H9 (cell line): ENCODE results near the gene RHOH. TPM values are rescaled to one million over a fixed set of nuclear protein-coding genes. Genes with fewer than 3 reads are reported as not detected.

ENCODE experiments used
- DNase-seq: peaks from one replicate; pipeline ENCODE4 v3.0.0-alpha.2; 2017
- H2AFZ ChIP-seq: one replicate; pipeline ENCODE4 v1.6.1; 2013; ENCODE audit warnings: mild to moderate bottlenecking, low read length, control low read depth, moderate library complexity
- H2AK5ac ChIP-seq: 2 replicates; pipeline ENCODE4 v1.6.1; 2013; ENCODE audit warnings: low read length, control low read depth, mixed read lengths; ENCODE audit not compliant: insufficient read length
- H2BK120ac ChIP-seq: one replicate; pipeline ENCODE4 v1.6.1; 2013; ENCODE audit warnings: low read depth, mild to moderate bottlenecking, low read length, control low read depth, inconsistent platforms; ENCODE audit not compliant: poor library complexity, severe bottlenecking
- H2BK12ac ChIP-seq: 2 replicates; pipeline ENCODE4 v1.6.1; 2013; ENCODE audit warnings: low read length, control low read depth, mixed read lengths, low read depth; ENCODE audit not compliant: insufficient read length
- H2BK15ac ChIP-seq: 2 replicates; pipeline ENCODE4 v1.6.1; 2013; ENCODE audit warnings: low read depth, low read length, control low read depth
- H2BK20ac ChIP-seq: one replicate; pipeline ENCODE4 v1.6.1; 2013; ENCODE audit warnings: low read depth, mild to moderate bottlenecking, low read length, control low read depth, inconsistent platforms; ENCODE audit not compliant: poor library complexity, severe bottlenecking
- H2BK5ac ChIP-seq: 2 replicates; pipeline ENCODE4 v1.6.1; 2013; ENCODE audit warnings: low read length, control low read depth, mixed read lengths; ENCODE audit not compliant: insufficient read length
- H3K14ac ChIP-seq: 2 replicates; pipeline ENCODE4 v1.6.1; 2013; ENCODE audit warnings: low read length, control low read depth; ENCODE audit not compliant: insufficient read depth
- H3K18ac ChIP-seq: 2 replicates; pipeline ENCODE4 v1.6.1; 2013; ENCODE audit warnings: low read depth, mild to moderate bottlenecking, mixed read lengths, low read length, control low read depth; ENCODE audit not compliant: insufficient read length
- H3K23ac ChIP-seq: 2 replicates; pipeline ENCODE4 v1.6.1; 2013; ENCODE audit warnings: low read length, control low read depth, mixed read lengths, low read depth; ENCODE audit not compliant: insufficient read length
- H3K23me2 ChIP-seq: 2 replicates; pipeline ENCODE4 v1.6.1; 2013; ENCODE audit warnings: low read depth, mild to moderate bottlenecking, mixed read lengths, low read length, control low read depth; ENCODE audit not compliant: insufficient read length, poor library complexity, severe bottlenecking
- H3K27ac ChIP-seq: 2 replicates; pipeline ENCODE4 v1.5.1; 2013; ENCODE audit warnings: low read length, control low read depth, mixed read lengths, low read depth; ENCODE audit not compliant: insufficient read length
- H3K27me3 ChIP-seq: 2 replicates; pipeline ENCODE4 v1.6.1; 2013; ENCODE audit warnings: low read length, control low read depth, inconsistent platforms; ENCODE audit not compliant: insufficient read depth
- H3K4ac ChIP-seq: 2 replicates; pipeline ENCODE4 v1.6.1; 2013; ENCODE audit warnings: low read depth, mild to moderate bottlenecking, control low read depth, inconsistent platforms, low read length, moderate library complexity
- H3K4me1 ChIP-seq: 2 replicates; pipeline ENCODE4 v1.6.1; 2013; ENCODE audit warnings: low read length, control low read depth, inconsistent platforms; ENCODE audit not compliant: insufficient read depth
- H3K4me2 ChIP-seq: 2 replicates; pipeline ENCODE4 v1.6.1; 2013; ENCODE audit warnings: low read length, control low read depth, mixed read lengths; ENCODE audit not compliant: insufficient read length, insufficient read depth
- H3K56ac ChIP-seq: 2 replicates; pipeline ENCODE4 v1.6.1; 2013; ENCODE audit warnings: low read depth, mild to moderate bottlenecking, mixed read lengths, low read length, control low read depth; ENCODE audit not compliant: insufficient read length
- H3K79me1 ChIP-seq: 2 replicates; pipeline ENCODE4 v1.6.1; 2013; ENCODE audit warnings: low read depth, mild to moderate bottlenecking, moderate library complexity, low read length, control low read depth, inconsistent platforms; ENCODE audit not compliant: insufficient read depth, poor library complexity, severe bottlenecking
- H3K79me2 ChIP-seq: 2 replicates; pipeline ENCODE4 v1.6.1; 2013; ENCODE audit warnings: low read length, control low read depth, inconsistent platforms; ENCODE audit not compliant: insufficient read depth
- H3K9ac ChIP-seq: 2 replicates; pipeline ENCODE4 v1.6.1; 2013; ENCODE audit warnings: low read length, control low read depth, mixed read lengths; ENCODE audit not compliant: insufficient read length; ENCODE audit errors: extremely low read depth
- H3K9me3 ChIP-seq: one replicate; pipeline ENCODE4 v1.6.1; 2013; ENCODE audit warnings: low read depth, low read length, inconsistent platforms; ENCODE audit not compliant: control insufficient read depth
- H3T11ph ChIP-seq: one replicate; pipeline ENCODE4 v1.6.1; 2013; ENCODE audit warnings: mild to moderate bottlenecking, low read length, control low read depth, inconsistent platforms
- H4K20me1 ChIP-seq: one replicate; pipeline ENCODE4 v1.6.1; 2013; ENCODE audit not compliant: control insufficient read depth, insufficient read length, insufficient read depth
- H4K5ac ChIP-seq: 2 replicates; pipeline ENCODE4 v1.6.1; 2013; ENCODE audit warnings: low read depth, mild to moderate bottlenecking, mixed read lengths, low read length, control low read depth; ENCODE audit not compliant: insufficient read length
- H4K8ac ChIP-seq: replicated peaks from 2 replicates; pipeline ENCODE4 v1.6.1; 2013; ENCODE audit warnings: low read length, control low read depth, mixed read lengths, low read depth; ENCODE audit not compliant: insufficient read length
- H4K91ac ChIP-seq: 2 replicates; pipeline ENCODE4 v1.6.1; 2013; ENCODE audit warnings: low read depth, mild to moderate bottlenecking, moderate library complexity, mixed read lengths, low read length, control low read depth; ENCODE audit not compliant: insufficient read length
- H3K27ac Mint-ChIP-seq, 3 experiments: 2 replicates in 2 of 3; 3 replicates in 1 of 3; pipeline ENCODE4 v1.8.0; 2020 to 2021; ENCODE audit warnings: mixed read lengths in 3 of 3, mild to moderate bottlenecking in 1 of 3, moderate library complexity in 1 of 3
- H3K27me3 Mint-ChIP-seq: 2 replicates; pipeline ENCODE4 v1.8.0; 2021; ENCODE audit warnings: low read depth, mild to moderate bottlenecking, moderate library complexity, mixed read lengths
- H3K36me3 Mint-ChIP-seq, 3 experiments: 2 replicates in 2 of 3; 3 replicates in 1 of 3; pipeline ENCODE4 v1.8.0; 2020 to 2021; ENCODE audit warnings: low read depth in 3 of 3, mixed read lengths in 3 of 3; ENCODE audit not compliant: insufficient read depth in 1 of 3
- H3K4me1 Mint-ChIP-seq, 2 experiments: 2 replicates each; pipeline ENCODE4 v1.8.0; 2020; ENCODE audit warnings: mixed read lengths in 2 of 2
- H3K4me3 Mint-ChIP-seq, 2 experiments: 2 replicates in 1 of 2; 3 replicates in 1 of 2; pipeline ENCODE4 v1.8.0; 2020 to 2021; ENCODE audit warnings: mild to moderate bottlenecking in 2 of 2, mixed read lengths in 2 of 2, moderate library complexity in 1 of 2
- H3K9me3 Mint-ChIP-seq, 2 experiments: 2 replicates in 1 of 2; 3 replicates in 1 of 2; pipeline ENCODE4 v1.8.0; 2020; ENCODE audit warnings: mild to moderate bottlenecking in 2 of 2, mixed read lengths in 2 of 2, moderate library complexity in 1 of 2
- CTCF ChIP-seq: fragments of 200-600 bp; sonication (generic); conservative IDR thresholded peaks from 3 replicates; pipeline ENCODE4 v1.8.0; 2021; ENCODE audit warnings: antibody characterized with exemption, mild to moderate bottlenecking
- WGBS: extraction: QIAGEN DNeasy Blood & Tissue Kit; methylation state at CpG from one replicate; pipeline ENCODE4 v1.1.7; 2013; ENCODE audit warnings: missing lambda C conversion rate, low lambda C conversion rate, mixed read lengths; ENCODE audit not compliant: insufficient read length; ENCODE audit errors: extremely low coverage; 5-methylcytosine and 5-hydroxymethylcytosine counted together
- total RNA-seq: library from RNA; stranded (reverse); gene quantifications from 2 replicates; pipeline ENCODE4 v1.2.1, GENCODE V29; 2021

The RHOH gene
- total RNA-seq, 1 experiment from 2014 or later: 7.1 TPM

- Histone ChIP-seq H3K18ac (no peak overlapping the region), H4K20me1 (no peaks in the 10 kb centered on the region), H3K9ac (no peak overlapping the region), H3K9me3 (no peaks in the 10 kb centered on the region), H3K27ac (no peak overlapping the region), H3K79me2 (no peaks in the 10 kb centered on the region), H2AK5ac (no peak overlapping the region), H3K4ac (no peak overlapping the region), H3K79me1 (no peaks in the 10 kb centered on the region), H4K91ac (no peak overlapping the region), H3K56ac (no peak overlapping the region), H2BK120ac (no peak overlapping the region), H3K4me2 (no peak overlapping the region), H3K23me2 (no peaks in the 10 kb centered on the region), H2AFZ (no peak overlapping the region), H3K14ac (no peak overlapping the region), H4K5ac (no peak overlapping the region), H2BK12ac (no peak overlapping the region), H3T11ph (no peak overlapping the region), H3K4me1 (no peaks in the 10 kb centered on the region; the same call in 1 of the 2 replicates), H3K23ac (no peak overlapping the region), H4K8ac (no peak overlapping the region), H2BK15ac (no peak overlapping the region), H3K27me3 (no peaks in the 10 kb centered on the region), H2BK5ac (no peak overlapping the region), H2BK20ac (no peak overlapping the region)
- peaks cover 0 to 24% (median 7%) of the 10 kb centered on the region in 3 experiments; a peak in 3 of 7 replicates for H3K36me3 Mint-ChIP-seq
- no peak for TF ChIP-seq CTCF
- WGBS: no CpG with 5 or more reads among the region's 5 CpGs
- no peak overlapping the region for H3K27ac Mint-ChIP-seq
- H3K9me3 Mint-ChIP-seq: peaks cover 7 to 11% of the 10 kb centered on the region in 2 experiments
- H3K4me1 Mint-ChIP-seq: peaks cover 3 to 11% of the 10 kb centered on the region in 2 experiments
- no peak for DNase-seq
- no peaks in the 10 kb centered on the region for H3K27me3 Mint-ChIP-seq
- no peak overlapping the region for H3K4me3 Mint-ChIP-seq
Observed at GRCh38 chr4:40224432-40224831, 27.6 kb downstream of the RHOH start.
